ENCODE data around the gene RGS16. TPM values are rescaled to one million over a fixed set of nuclear protein-coding genes. Genes with fewer than 3 reads are reported as not detected.

RGS16 gene
- total and polyA plus RNA-seq, 7 donors, result 0.72 to 22.5 (median 1.8) TPM

DNA sequence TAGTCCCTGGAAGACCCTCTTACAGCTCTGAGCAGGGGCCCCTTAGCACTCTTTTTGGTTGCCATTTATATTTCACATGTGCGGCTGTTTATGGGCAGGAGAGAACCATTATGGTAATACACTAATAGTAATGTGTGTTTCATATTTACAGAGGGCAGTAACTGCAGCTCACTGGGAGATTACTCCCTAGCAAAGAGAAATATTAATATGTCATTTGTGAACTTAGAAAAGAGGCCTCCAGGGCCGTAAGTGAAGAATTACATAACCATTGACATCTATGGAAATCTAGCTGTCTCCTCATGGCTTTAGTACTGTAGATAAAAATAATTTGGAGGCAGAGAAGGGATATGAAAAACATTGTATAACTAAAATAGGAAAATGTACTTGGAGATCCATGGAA lies 23.4 kb upstream of the RGS16 start:
- Histone ChIP-seq H3K27me3 (ENCODE audit: insufficient read depth in 3 of 3, low read length in 2 of 3) (no peaks in the 10 kb centered on the region), H3K27ac (no peak overlapping the region), H3K36me3 (ENCODE audit: insufficient read depth in 1 of 2, low read depth in 1 of 2) (no peaks in the 10 kb centered on the region), H3K9me3 (no peaks in the 10 kb centered on the region), H3K4me3 (no peak overlapping the region), H3K4me1 (no peaks in the 10 kb centered on the region)
- TF ChIP-seq, protein P1, sequence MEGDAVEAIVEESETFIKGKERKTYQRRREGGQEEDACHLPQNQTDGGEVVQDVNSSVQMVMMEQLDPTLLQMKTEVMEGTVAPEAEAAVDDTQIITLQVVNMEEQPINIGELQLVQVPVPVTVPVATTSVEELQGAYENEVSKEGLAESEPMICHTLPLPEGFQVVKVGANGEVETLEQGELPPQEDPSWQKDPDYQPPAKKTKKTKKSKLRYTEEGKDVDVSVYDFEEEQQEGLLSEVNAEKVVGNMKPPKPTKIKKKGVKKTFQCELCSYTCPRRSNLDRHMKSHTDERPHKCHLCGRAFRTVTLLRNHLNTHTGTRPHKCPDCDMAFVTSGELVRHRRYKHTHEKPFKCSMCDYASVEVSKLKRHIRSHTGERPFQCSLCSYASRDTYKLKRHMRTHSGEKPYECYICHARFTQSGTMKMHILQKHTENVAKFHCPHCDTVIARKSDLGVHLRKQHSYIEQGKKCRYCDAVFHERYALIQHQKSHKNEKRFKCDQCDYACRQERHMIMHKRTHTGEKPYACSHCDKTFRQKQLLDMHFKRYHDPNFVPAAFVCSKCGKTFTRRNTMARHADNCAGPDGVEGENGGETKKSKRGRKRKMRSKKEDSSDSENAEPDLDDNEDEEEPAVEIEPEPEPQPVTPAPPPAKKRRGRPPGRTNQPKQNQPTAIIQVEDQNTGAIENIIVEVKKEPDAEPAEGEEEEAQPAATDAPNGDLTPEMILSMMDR (IDR thresholded peaks at IDR 0.05), result no peak
- DNase-seq (no peak), ATAC-seq (no peak)
- intact Hi-C loops (cut with DNase I), result no loop called here
- WGBS, 3 donors, result 79 to 85% (median 84%) methylated on average over 2 of the region's 2 CpGs

DNA sequence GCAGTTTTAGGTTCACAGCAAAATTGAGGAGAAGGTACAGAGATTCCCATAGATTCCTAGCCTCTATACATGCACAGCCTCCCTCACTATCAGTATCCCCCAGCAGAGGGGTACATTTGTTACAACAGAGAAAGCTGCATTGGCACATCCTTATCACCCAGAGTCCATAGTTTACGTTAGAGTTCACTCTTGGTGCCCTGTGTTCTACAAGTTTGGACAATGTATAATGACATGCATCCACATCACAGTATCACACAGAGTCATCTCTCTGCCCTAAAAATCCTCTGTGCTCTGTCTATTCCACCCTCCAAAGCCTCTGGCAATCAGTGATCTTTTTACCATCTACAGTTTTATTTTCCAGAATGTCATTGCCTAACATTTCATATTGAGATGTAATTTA lies 22.3 kb upstream of the RGS16 start:
- Histone ChIP-seq H3K27ac (no peak overlapping the region), H3K4me1 (no peaks in the 10 kb centered on the region)
- 75 to 91% (median 81%) methylated on average over 1 of the region's 1 CpG for WGBS, 3 donors

DNA sequence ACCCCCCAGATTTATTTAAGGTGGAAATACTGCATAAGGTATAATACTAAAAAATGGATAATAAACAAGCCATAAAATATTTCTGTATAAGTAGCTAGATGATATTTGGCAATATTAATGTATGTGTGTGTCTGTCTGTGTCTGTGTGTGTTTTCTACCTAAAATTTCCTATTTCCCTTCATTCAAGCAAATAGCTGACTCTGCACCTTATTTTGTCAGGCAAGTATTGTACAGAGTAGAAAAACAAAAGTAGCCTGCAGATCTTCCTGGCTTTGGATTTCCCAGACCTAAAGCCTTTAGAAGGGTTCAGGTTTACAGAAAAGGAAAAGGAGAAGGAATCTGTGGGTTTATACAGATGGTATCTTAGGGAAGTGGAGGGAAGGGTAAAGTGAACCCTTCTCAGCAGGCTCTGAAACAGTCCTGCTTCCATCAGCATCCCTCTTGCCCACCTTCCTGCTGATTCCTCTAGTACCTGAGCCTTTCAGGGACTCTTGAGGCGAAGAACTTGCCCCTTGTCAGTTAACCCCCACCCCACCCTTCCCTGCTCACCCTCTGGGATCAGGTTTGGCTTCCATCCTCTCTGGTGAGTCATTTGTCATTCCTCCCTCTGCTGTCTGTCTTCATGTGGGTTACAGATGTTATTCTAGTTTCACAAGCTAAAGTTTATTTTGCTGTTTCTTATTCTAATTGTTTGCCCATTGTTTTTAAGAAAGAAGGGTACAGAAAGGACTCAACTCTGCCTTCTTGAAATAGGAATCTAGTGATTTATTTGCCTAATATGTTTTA lies 21.7 kb upstream of the RGS16 start:
- Histone ChIP-seq H3K4me1 (no peaks in the 10 kb centered on the region), H3K9me3 (no peaks in the 10 kb centered on the region), H3K4me3 (no peak overlapping the region), H3K36me3 (ENCODE audit: insufficient read depth in 1 of 2, low read depth in 1 of 2) (no peaks in the 10 kb centered on the region), H3K27ac (no peak overlapping the region), H3K27me3 (ENCODE audit: insufficient read depth in 3 of 3, low read length in 2 of 3) (no peaks in the 10 kb centered on the region)
- intact Hi-C loops (cut with DNase I), result no loop called here
- TF ChIP-seq, protein P1 (IDR thresholded peaks at IDR 0.05), result no peak
- ATAC-seq (no peak), DNase-seq (no peak)
- 72 to 78% (median 75%) methylated on average over 1 of the region's 1 CpG for WGBS, 3 donors

More for the DNA sequence above, 22.3 kb upstream of the RGS16 start:
- intact Hi-C loops (cut with DNase I), result no loop called here
- H3K27me3 ChIP-seq (ENCODE audit: insufficient read depth in 3 of 3, low read length in 2 of 3), result no peaks in the 10 kb centered on the region
- H3K4me3 ChIP-seq, result no peak overlapping the region
- DNase-seq (no peak), ATAC-seq (no peak)
- TF ChIP-seq, protein P1 (IDR thresholded peaks at IDR 0.05), result no peak
- no peaks in the 10 kb centered on the region for H3K36me3 ChIP-seq (ENCODE audit: insufficient read depth in 1 of 2, low read depth in 1 of 2)
- no peaks in the 10 kb centered on the region for H3K9me3 ChIP-seq

DNA sequence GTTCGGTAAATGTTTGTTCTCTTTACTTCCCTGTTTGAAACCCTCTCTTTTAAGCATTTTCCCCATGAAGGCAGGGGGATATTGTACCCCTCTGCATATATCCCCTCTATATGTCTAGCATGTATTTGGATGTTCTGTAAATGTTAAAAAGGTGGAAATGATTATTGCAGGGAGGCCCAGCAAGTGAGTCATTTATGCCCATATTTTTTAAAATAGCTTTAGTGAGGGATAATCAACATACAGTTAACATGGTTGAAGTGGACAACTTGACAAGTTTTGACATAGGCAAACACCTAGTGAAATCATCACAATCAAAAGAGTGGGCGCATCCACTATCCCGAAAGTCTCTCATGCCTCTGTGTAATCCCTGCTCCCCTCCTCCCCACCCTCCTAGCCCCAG lies 20.8 kb upstream of the RGS16 start:
- H3K27me3 ChIP-seq (ENCODE audit: insufficient read depth in 3 of 3, low read length in 2 of 3), result no peaks in the 10 kb centered on the region
- no peak overlapping the region for H3K4me3 ChIP-seq
- intact Hi-C loops (cut with DNase I), result no loop called here
- no peak overlapping the region for H3K27ac ChIP-seq
- 89 to 91% (median 90%) methylated on average over 3 of the region's 3 CpGs for WGBS, 3 donors
- H3K4me1 ChIP-seq, result no peaks in the 10 kb centered on the region
- TF ChIP-seq, protein P1 (IDR thresholded peaks at IDR 0.05), result no peak
- ATAC-seq (no peak), DNase-seq (no peak)
- no peaks in the 10 kb centered on the region for H3K36me3 ChIP-seq (ENCODE audit: insufficient read depth in 1 of 2, low read depth in 1 of 2)
- no peaks in the 10 kb centered on the region for H3K9me3 ChIP-seq

DNA sequence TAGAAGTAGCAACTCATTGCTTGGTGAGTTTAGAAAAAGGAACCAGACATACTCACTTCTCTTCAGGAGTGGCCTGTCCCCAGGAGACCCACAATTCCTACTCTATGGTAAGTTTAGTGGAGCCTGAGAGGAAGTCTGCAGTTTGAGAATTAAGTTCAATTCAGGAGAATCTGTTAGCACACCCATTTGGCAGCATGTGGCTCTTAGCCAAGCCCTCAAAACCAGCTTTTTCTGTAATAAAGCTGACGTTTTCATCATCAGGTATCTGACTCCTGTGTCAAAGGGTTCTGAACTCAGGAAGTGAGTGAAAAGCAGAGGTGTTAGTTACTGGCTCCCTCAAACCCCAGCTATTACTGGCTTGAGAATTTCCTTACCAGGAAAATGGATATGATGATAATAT lies 20.4 kb upstream of the RGS16 start:
- Histone ChIP-seq H3K4me1 (no peaks in the 10 kb centered on the region), H3K4me3 (no peak overlapping the region), H3K27me3 (ENCODE audit: insufficient read depth in 3 of 3, low read length in 2 of 3) (no peaks in the 10 kb centered on the region), H3K9me3 (no peaks in the 10 kb centered on the region), H3K36me3 (ENCODE audit: insufficient read depth in 1 of 2, low read depth in 1 of 2) (no peaks in the 10 kb centered on the region), H3K27ac (no peak overlapping the region)
- DNase-seq (no peak), ATAC-seq (no peak)
- 38 to 46% (median 45%) methylated on average over 1 of the region's 1 CpG for WGBS, 3 donors
- intact Hi-C loops (cut with DNase I), result no loop called here
- TF ChIP-seq, protein P1 (IDR thresholded peaks at IDR 0.05), result no peak
